Measurements from ENCODE around the gene C5orf63.

DNA sequence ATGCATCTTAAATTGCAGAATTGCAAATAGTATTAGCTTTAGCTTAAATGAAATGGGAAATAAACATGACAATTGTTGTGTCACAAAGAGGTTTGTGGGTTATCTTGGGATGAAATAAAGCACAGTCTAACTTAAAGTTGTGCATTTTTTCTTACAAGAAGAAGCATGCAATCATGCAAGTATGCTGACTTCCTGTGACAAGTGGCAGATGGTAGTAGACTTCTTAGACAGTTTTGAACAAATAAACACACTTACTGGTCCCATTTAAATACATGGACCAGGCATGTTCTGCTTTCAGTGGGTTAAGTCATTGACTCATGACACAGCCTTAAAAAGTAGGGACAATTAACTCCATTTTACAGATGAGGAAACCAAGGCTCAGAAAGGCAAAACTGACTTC lies 15.9 kb upstream of the C5orf63 start:
- TF ChIP-seq, protein P1, sequence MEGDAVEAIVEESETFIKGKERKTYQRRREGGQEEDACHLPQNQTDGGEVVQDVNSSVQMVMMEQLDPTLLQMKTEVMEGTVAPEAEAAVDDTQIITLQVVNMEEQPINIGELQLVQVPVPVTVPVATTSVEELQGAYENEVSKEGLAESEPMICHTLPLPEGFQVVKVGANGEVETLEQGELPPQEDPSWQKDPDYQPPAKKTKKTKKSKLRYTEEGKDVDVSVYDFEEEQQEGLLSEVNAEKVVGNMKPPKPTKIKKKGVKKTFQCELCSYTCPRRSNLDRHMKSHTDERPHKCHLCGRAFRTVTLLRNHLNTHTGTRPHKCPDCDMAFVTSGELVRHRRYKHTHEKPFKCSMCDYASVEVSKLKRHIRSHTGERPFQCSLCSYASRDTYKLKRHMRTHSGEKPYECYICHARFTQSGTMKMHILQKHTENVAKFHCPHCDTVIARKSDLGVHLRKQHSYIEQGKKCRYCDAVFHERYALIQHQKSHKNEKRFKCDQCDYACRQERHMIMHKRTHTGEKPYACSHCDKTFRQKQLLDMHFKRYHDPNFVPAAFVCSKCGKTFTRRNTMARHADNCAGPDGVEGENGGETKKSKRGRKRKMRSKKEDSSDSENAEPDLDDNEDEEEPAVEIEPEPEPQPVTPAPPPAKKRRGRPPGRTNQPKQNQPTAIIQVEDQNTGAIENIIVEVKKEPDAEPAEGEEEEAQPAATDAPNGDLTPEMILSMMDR (IDR thresholded peaks at IDR 0.05), result no peak
- no peak for TF ChIP-seq ZFX (IDR thresholded peaks at IDR 0.05; ENCODE audit: borderline replicate concordance)

All from 22Rv1 (cell line).